NCI-H69 (cell line): ENCODE data around the gene TFF2.

ENCODE experiments used
- DNase-seq: peaks from one replicate; lab custom pipeline; 2025; lab: John Stamatoyannopoulos, UW

TFF2 gene

GRCh38 chr21:42366292-42367010 lies 15.7 kb upstream of the TFF2 start, which contains the start of gene TFF1:
TSS of gene TFF1 (minus strand) at chr21:42366535. CDS start at chr21:42366495, 40 bp downstream.
- DNase-seq = no peak

- no peak for DNase-seq
Measured at GRCh38 chr21:42365770-42366169, 15.0 kb upstream of the TFF2 start.

- DNase-seq = no peak
Measured at GRCh38 chr21:42364304-42364865, 13.6 kb upstream of the TFF2 start.

GRCh38 chr21:42363312-42363711 lies 12.5 kb upstream of the TFF2 start:
- DNase-seq = no peak

GRCh38 chr21:42362700-42363099 lies 11.9 kb upstream of the TFF2 start:
- DNase-seq = no peak

- DNase-seq = no peak
Measured at GRCh38 chr21:42362198-42362597, 11.4 kb upstream of the TFF2 start.

- peak; percentile 77 for DNase-seq
Measured at GRCh38 chr21:42361286-42361685, 10.5 kb upstream of the TFF2 start.

- DNase-seq = peak; percentile 28
Measured at GRCh38 chr21:42360317-42360716, 9.5 kb upstream of the TFF2 start.

GRCh38 chr21:42358937-42359336 lies 8.1 kb upstream of the TFF2 start:
- no peak for DNase-seq

GRCh38 chr21:42358261-42358660 lies 7.5 kb upstream of the TFF2 start:
- DNase-seq = no peak

- DNase-seq = no peak
Measured at GRCh38 chr21:42357307-42357706, 6.5 kb upstream of the TFF2 start.

GRCh38 chr21:42356650-42357049 lies 5.9 kb upstream of the TFF2 start:
- DNase-seq = no peak

GRCh38 chr21:42356046-42356445 lies 5.3 kb upstream of the TFF2 start:
- no peak for DNase-seq

GRCh38 chr21:42353623-42354022 lies 2.8 kb upstream of the TFF2 start:
- no peak for DNase-seq

GRCh38 chr21:42352441-42353095 lies 1.8 kb upstream of the TFF2 start:
- no peak for DNase-seq

GRCh38 chr21:42351626-42352440 lies 1.0 kb upstream of the TFF2 start:
- no peak for DNase-seq

GRCh38 chr21:42350318-42350910 lies 380 bp downstream of the TFF2 start:
- no peak for DNase-seq

GRCh38 chr21:42349420-42350317 lies 1.1 kb downstream of the TFF2 start:
- DNase-seq = no peak

GRCh38 chr21:42348762-42349161 lies 2.0 kb downstream of the TFF2 start:
- DNase-seq = no peak

- no peak for DNase-seq
Measured at GRCh38 chr21:42347601-42348327, 3.0 kb downstream of the TFF2 start.
